SK-N-SH treated with all-trans-retinoic acid at 6 μM for 48 hours (cell line): ENCODE data around the gene ACOXL.

ENCODE experiments used
- ATAC-seq: fragments of 200-7000 bp; cut with Tn5 transposase; 3 replicates; pipeline ENCODE4 v1.9.1; 2020; ENCODE audit warnings: mild to moderate bottlenecking, moderate library complexity
- BACH2 ChIP-seq: fragments of 250-450 bp; sonication (Bioruptor Pico); IDR thresholded peaks from 2 replicates; pipeline ENCODE4 v1.9.0; 2021; ENCODE audit warnings: mild to moderate bottlenecking, borderline replicate concordance
- CSDC2 ChIP-seq: fragments of 250-450 bp; sonication (Bioruptor Pico); IDR thresholded peaks from 2 replicates; pipeline ENCODE4 v1.5.0; 2020; ENCODE audit warnings: mild to moderate bottlenecking, moderate library complexity
- CSRNP3 ChIP-seq: fragments of 250-450 bp; sonication (Bioruptor Pico); IDR thresholded peaks from 2 replicates; pipeline ENCODE4 v1.5.1; 2021; ENCODE audit warnings: mild to moderate bottlenecking, moderate library complexity
- ESRRG ChIP-seq: fragments of 250-450 bp; sonication (Bioruptor Pico); IDR thresholded peaks from 2 replicates; pipeline ENCODE4 v1.6.1; 2021; ENCODE audit warnings: mild to moderate bottlenecking
- GLIS3 ChIP-seq: fragments of 250-450 bp; sonication (Bioruptor Pico); IDR thresholded peaks from 2 replicates; pipeline ENCODE4 v1.5.0; 2020; ENCODE audit warnings: mild to moderate bottlenecking, moderate library complexity
- ISL1 ChIP-seq: fragments of 250-450 bp; sonication (Bioruptor Pico); IDR thresholded peaks from 2 replicates; pipeline ENCODE4 v2.1.2; 2022; ENCODE audit warnings: mild to moderate bottlenecking, moderate library complexity
- PATZ1 ChIP-seq: fragments of 250-450 bp; sonication (Bioruptor Pico); IDR thresholded peaks from 2 replicates; pipeline ENCODE4 v1.8.0; 2020; ENCODE audit warnings: mild to moderate bottlenecking, moderate library complexity, borderline replicate concordance
- POU6F1 ChIP-seq: fragments of 250-450 bp; sonication (Bioruptor Pico); IDR thresholded peaks from 2 replicates; pipeline ENCODE4 v1.8.0; 2021; ENCODE audit warnings: low read depth, mild to moderate bottlenecking, moderate library complexity, borderline replicate concordance
- PPARA ChIP-seq: fragments of 250-450 bp; sonication (Bioruptor Pico); IDR thresholded peaks from 2 replicates; pipeline ENCODE4 v1.5.0; 2020; ENCODE audit warnings: mild to moderate bottlenecking, borderline replicate concordance
- RARB ChIP-seq: fragments of 250-450 bp; sonication (Bioruptor Pico); IDR thresholded peaks from 2 replicates; pipeline ENCODE4 v1.8.0; 2021; ENCODE audit warnings: mild to moderate bottlenecking, moderate library complexity
- TCF4 ChIP-seq: fragments of 250-450 bp; sonication (Bioruptor Pico); IDR thresholded peaks from 2 replicates; pipeline ENCODE4 v1.8.0; 2021; ENCODE audit warnings: mild to moderate bottlenecking, moderate library complexity, borderline replicate concordance
- TOX ChIP-seq: fragments of 250-450 bp; sonication (Bioruptor Pico); IDR thresholded peaks from 2 replicates; pipeline ENCODE4 v1.8.0; 2021; ENCODE audit warnings: mild to moderate bottlenecking, moderate library complexity, borderline replicate concordance
- TSHZ2 ChIP-seq: fragments of 250-450 bp; sonication (Bioruptor Pico); IDR thresholded peaks from 2 replicates; pipeline ENCODE4 v1.5.0; 2020; ENCODE audit warnings: mild to moderate bottlenecking, moderate library complexity
- ZC3H10 ChIP-seq: fragments of 250-450 bp; sonication (Bioruptor Pico); IDR thresholded peaks from 2 replicates; pipeline ENCODE4 v1.5.1; 2021; ENCODE audit warnings: mild to moderate bottlenecking, moderate library complexity
- ZFP3 ChIP-seq: fragments of 250-450 bp; sonication (Bioruptor Pico); IDR thresholded peaks from 2 replicates; pipeline ENCODE4 v1.5.0; 2020; ENCODE audit warnings: mild to moderate bottlenecking, moderate library complexity
- ZFP30 ChIP-seq: fragments of 450-650 bp; formaldehyde crosslinking; IDR thresholded peaks from 2 replicates; pipeline ENCODE4 v1.5.0; 2022; ENCODE audit warnings: mild to moderate bottlenecking, moderate library complexity
- ZNF565 ChIP-seq: fragments of 450-650 bp; formaldehyde crosslinking; conservative IDR thresholded peaks from 2 replicates; pipeline ENCODE4 v1.5.0; 2020; ENCODE audit warnings: low read depth, mild to moderate bottlenecking, moderate library complexity
- ZNF70 ChIP-seq: fragments of 450-650 bp; formaldehyde crosslinking; IDR thresholded peaks from 2 replicates; pipeline ENCODE4 v1.5.0; 2020; ENCODE audit warnings: mild to moderate bottlenecking, moderate library complexity
- ZNF8 ChIP-seq: fragments of 450-650 bp; formaldehyde crosslinking; IDR thresholded peaks from 2 replicates; pipeline ENCODE4 v1.5.0; 2020; ENCODE audit warnings: mild to moderate bottlenecking, moderate library complexity

ACOXL gene

GRCh38 chr2:110873597-110874452 is 141.5 kb downstream of the ACOXL start:
- ATAC-seq = no peak
- TF ChIP-seq TSHZ2 (no peak), ZNF565 (CRISPR knock-in tag) (no peak), ZFP3 (CRISPR knock-in tag) (no peak), PPARA (no peak), ZNF70 (CRISPR knock-in tag) (no peak)

DNA sequence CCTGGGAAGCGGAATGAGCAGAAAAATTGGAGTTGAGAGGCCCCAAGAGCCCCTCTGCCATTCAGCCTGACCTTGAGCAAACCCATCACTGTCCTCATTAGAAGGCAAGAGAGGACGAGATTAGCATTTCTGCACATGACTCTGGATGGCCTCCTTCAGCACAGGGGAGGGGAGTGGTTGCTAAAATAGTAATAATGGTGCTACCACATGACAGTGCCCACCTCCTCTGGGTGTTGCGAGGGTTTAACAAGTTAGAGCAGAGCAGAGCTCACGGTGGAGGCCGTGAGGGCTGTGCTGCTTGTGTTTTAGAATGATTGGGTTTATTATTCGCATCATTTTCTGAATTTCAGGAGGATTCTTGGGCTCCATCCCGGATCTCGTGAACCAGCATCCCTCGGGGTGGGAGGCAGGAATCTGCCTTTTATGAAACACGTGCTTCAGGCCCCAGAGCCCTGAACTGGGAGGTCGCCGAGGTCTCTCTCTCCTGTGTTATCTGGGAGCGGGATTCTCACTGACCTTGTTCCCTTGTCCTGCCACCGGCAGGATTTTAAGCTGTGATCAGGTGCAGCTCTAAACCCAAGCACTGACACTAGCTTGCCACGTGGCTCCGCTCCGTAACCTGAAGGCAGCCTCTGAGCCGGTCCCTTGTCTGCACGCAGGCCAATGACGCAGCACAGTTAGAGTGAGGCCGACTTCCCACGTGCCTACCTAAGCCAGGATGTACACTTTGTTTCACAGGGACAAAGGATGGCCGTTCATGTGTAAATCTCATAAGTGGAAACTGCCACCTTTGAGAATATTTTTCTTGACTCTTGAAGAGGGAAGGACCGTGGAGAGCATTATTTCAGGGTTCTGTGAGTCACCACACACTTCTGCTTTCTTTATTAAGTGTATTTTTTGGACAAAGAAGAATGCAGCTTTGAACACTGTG is 142.3 kb downstream of the ACOXL start:
- no peak for TF ChIP-seq CSDC2 (CRISPR knock-in tag)
- TF ChIP-seq ZNF565 (CRISPR knock-in tag) = no peak
- no peak for TF ChIP-seq BACH2 (CRISPR knock-in tag)
- no peak for TF ChIP-seq PATZ1
- TF ChIP-seq CSRNP3 (CRISPR knock-in tag) = no peak
- TF ChIP-seq ZNF8 (CRISPR knock-in tag) = no peak
- TF ChIP-seq GLIS3 = no peak
- TF ChIP-seq ISL1 (CRISPR knock-in tag) = no peak
- no peak for TF ChIP-seq ZC3H10 (CRISPR knock-in tag)
- no peak for TF ChIP-seq ZNF70 (CRISPR knock-in tag)
- TF ChIP-seq ESRRG (CRISPR knock-in tag) = no peak
- TF ChIP-seq RARB (CRISPR knock-in tag) = no peak
- no peak for TF ChIP-seq TOX (CRISPR knock-in tag)
- TF ChIP-seq POU6F1 (CRISPR knock-in tag) = no peak
- TF ChIP-seq TCF4 (CRISPR knock-in tag) = no peak
- TF ChIP-seq PPARA = no peak
- TF ChIP-seq ZFP30 = no peak
- ATAC-seq = no peak

GRCh38 chr2:110875384-110875725 is 143.0 kb downstream of the ACOXL start:
- TF ChIP-seq GLIS3 (no peak), ISL1 (CRISPR knock-in tag) (no peak)
- ATAC-seq = no peak
